Measurements from ENCODE around the gene TMEM150C. TPM values are rescaled to one million over a fixed set of nuclear protein-coding genes. Genes with fewer than 3 reads are reported as not detected.
"Not testable (repeated sequence)": the region's sequence is repeated elsewhere in the genome, so short reads cannot be mapped to it uniquely, and the experiment has no call there.

Gene TMEM150C
- total and polyA plus RNA-seq, 4 donors: 4.8 to 8.7 (median 5.2) TPM

- no peak for TF ChIP-seq HNF4G (IDR thresholded peaks at IDR 0.05)
- no peak for TF ChIP-seq ATF3 (IDR thresholded peaks at IDR 0.05)
Observed at GRCh38 chr4:82553020-82553419, 8.8 kb downstream of the TMEM150C start (continued).

GRCh38 chr4:82551734-82552133 lies 10.1 kb downstream of the TMEM150C start:
- Histone ChIP-seq H3K27ac (ENCODE audit: low read depth in 1 of 2, low read length in 2 of 2) (no peak overlapping the region), H3K4me3 (ENCODE audit: low read depth in 1 of 3, low read length in 3 of 3) (no peak overlapping the region), H3K36me3 (ENCODE audit: control insufficient read depth in 4 of 4, insufficient read depth in 3 of 4, low read depth in 1 of 4, low read length in 3 of 4) (no peaks in the 10 kb centered on the region), H3K9me3 (ENCODE audit: control insufficient read depth in 4 of 4, low read length in 3 of 4) (no peaks in the 10 kb centered on the region), H3K4me1 (ENCODE audit: control insufficient read depth in 4 of 4, insufficient read depth in 4 of 4, low read length in 3 of 4) (peaks cover 2 to 10% (median 3%) of the 10 kb centered on the region in 4 donors), H3K9ac (ENCODE audit: low read depth in 1 of 2, low read length in 2 of 2) (no peak overlapping the region), H3K27me3 (ENCODE audit: control insufficient read depth in 4 of 4, insufficient read depth in 4 of 4, low read length in 3 of 4) (no peaks in the 10 kb centered on the region)
- no peak for DNase-seq (ENCODE audit: low spot score)
- WGBS: 94% methylated on average over 2 of the region's 2 CpGs
- TF ChIP-seq HNF4G (IDR thresholded peaks at IDR 0.05) (no peak), ATF3 (IDR thresholded peaks at IDR 0.05) (no peak), EGR1 (IDR thresholded peaks at IDR 0.05; ENCODE audit: low read depth in 2 of 2) (no peak), RXRA (IDR thresholded peaks at IDR 0.05) (no peak), NR2F2 (IDR thresholded peaks at IDR 0.05) (no peak), FOXA1 (IDR thresholded peaks at IDR 0.05) (no peak), ZBTB33 (IDR thresholded peaks at IDR 0.05) (no peak), FOXA2 (IDR thresholded peaks at IDR 0.05) (no peak), TAF1 (conservative IDR thresholded peaks at IDR 0.05) (no peak), YY1 (IDR thresholded peaks at IDR 0.05) (no peak), RAD21 (IDR thresholded peaks at IDR 0.05) (no peak), GABPA (IDR thresholded peaks at IDR 0.05 in 1 of 2, conservative IDR thresholded peaks at IDR 0.05 in 1 of 2) (no peak), JUND (IDR thresholded peaks at IDR 0.05) (no peak), SP1 (IDR thresholded peaks at IDR 0.05) (no peak)
- TF ChIP-seq, protein P1, sequence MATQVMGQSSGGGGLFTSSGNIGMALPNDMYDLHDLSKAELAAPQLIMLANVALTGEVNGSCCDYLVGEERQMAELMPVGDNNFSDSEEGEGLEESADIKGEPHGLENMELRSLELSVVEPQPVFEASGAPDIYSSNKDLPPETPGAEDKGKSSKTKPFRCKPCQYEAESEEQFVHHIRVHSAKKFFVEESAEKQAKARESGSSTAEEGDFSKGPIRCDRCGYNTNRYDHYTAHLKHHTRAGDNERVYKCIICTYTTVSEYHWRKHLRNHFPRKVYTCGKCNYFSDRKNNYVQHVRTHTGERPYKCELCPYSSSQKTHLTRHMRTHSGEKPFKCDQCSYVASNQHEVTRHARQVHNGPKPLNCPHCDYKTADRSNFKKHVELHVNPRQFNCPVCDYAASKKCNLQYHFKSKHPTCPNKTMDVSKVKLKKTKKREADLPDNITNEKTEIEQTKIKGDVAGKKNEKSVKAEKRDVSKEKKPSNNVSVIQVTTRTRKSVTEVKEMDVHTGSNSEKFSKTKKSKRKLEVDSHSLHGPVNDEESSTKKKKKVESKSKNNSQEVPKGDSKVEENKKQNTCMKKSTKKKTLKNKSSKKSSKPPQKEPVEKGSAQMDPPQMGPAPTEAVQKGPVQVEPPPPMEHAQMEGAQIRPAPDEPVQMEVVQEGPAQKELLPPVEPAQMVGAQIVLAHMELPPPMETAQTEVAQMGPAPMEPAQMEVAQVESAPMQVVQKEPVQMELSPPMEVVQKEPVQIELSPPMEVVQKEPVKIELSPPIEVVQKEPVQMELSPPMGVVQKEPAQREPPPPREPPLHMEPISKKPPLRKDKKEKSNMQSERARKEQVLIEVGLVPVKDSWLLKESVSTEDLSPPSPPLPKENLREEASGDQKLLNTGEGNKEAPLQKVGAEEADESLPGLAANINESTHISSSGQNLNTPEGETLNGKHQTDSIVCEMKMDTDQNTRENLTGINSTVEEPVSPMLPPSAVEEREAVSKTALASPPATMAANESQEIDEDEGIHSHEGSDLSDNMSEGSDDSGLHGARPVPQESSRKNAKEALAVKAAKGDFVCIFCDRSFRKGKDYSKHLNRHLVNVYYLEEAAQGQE (IDR thresholded peaks at IDR 0.05): no peak
- TF ChIP-seq, protein P2, sequence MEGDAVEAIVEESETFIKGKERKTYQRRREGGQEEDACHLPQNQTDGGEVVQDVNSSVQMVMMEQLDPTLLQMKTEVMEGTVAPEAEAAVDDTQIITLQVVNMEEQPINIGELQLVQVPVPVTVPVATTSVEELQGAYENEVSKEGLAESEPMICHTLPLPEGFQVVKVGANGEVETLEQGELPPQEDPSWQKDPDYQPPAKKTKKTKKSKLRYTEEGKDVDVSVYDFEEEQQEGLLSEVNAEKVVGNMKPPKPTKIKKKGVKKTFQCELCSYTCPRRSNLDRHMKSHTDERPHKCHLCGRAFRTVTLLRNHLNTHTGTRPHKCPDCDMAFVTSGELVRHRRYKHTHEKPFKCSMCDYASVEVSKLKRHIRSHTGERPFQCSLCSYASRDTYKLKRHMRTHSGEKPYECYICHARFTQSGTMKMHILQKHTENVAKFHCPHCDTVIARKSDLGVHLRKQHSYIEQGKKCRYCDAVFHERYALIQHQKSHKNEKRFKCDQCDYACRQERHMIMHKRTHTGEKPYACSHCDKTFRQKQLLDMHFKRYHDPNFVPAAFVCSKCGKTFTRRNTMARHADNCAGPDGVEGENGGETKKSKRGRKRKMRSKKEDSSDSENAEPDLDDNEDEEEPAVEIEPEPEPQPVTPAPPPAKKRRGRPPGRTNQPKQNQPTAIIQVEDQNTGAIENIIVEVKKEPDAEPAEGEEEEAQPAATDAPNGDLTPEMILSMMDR (IDR thresholded peaks at IDR 0.05; ENCODE audit: low read depth, low read length, missing input control): no peak
- TF ChIP-seq, protein P3, sequence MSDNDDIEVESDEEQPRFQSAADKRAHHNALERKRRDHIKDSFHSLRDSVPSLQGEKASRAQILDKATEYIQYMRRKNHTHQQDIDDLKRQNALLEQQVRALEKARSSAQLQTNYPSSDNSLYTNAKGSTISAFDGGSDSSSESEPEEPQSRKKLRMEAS (IDR thresholded peaks at IDR 0.05): no peak

- H3K4me1 ChIP-seq (ENCODE audit: control insufficient read depth in 4 of 4, insufficient read depth in 4 of 4, low read length in 3 of 4): peaks cover 3 to 13% (median 9%) of the 10 kb centered on the region in 4 donors
- H3K27ac ChIP-seq (ENCODE audit: low read depth in 1 of 2, low read length in 2 of 2); H3K27me3 ChIP-seq (ENCODE audit: control insufficient read depth in 4 of 4, insufficient read depth in 4 of 4, low read length in 3 of 4); H3K9me3 ChIP-seq (ENCODE audit: control insufficient read depth in 4 of 4, low read length in 3 of 4); H3K9ac ChIP-seq (ENCODE audit: low read depth in 1 of 2, low read length in 2 of 2); DNase-seq (ENCODE audit: low spot score); H3K36me3 ChIP-seq (ENCODE audit: control insufficient read depth in 4 of 4, insufficient read depth in 3 of 4, low read depth in 1 of 4, low read length in 3 of 4); H3K4me3 ChIP-seq (ENCODE audit: low read depth in 1 of 3, low read length in 3 of 3): not testable (repeated sequence)
- WGBS: 96% methylated on average over 3 of the region's 3 CpGs
Observed at GRCh38 chr4:82547850-82548249, 13.9 kb downstream of the TMEM150C start.

Data from liver (tissue), 9 donors.